Breast epithelium (tissue), 4 donors: Measurements from ENCODE around the gene DDIT4. TPM values are rescaled to one million over a fixed set of nuclear protein-coding genes. Genes with fewer than 3 reads are reported as not detected.

Experiments
- DNase-seq, 2 donors: peaks; one replicate each; pipeline ENCODE4 v3.0.0-alpha.2; 2019; ENCODE audit warnings: low spot score in 2 of 2
- H3K27ac ChIP-seq, 2 donors: fragments of 200-600 bp; sonication (generic) in 1 of 2; one replicate each; pipeline ENCODE4 v1.5.1; 2016 to 2019; ENCODE audit warnings: mild to moderate bottlenecking in 1 of 2
- H3K27me3 ChIP-seq, 2 donors: fragments of 200-600 bp; sonication (generic) in 1 of 2; one replicate each; pipeline versions ENCODE4 v1.5.1 to v1.6.0; 2017 to 2019; ENCODE audit warnings: control low read depth in 1 of 2, mild to moderate bottlenecking in 1 of 2
- H3K36me3 ChIP-seq: fragments of 200-600 bp; one replicate; pipeline ENCODE4 v1.5.1; 2019
- H3K4me1 ChIP-seq, 2 donors: fragments of 200-600 bp; sonication (generic); one replicate each; pipeline ENCODE4 v1.5.1; 2016 to 2019; ENCODE audit warnings: control low read depth in 1 of 2
- H3K4me3 ChIP-seq, 3 donors: fragments of 200-600 bp; sonication (generic); 1 replicate in 2 of 3; 2 replicates in 1 of 3; pipeline ENCODE4 v1.5.1; 2016 to 2019; ENCODE audit warnings: mild to moderate bottlenecking in 3 of 3, moderate library complexity in 2 of 3
- H3K9me3 ChIP-seq, 2 donors: fragments of 200-600 bp; sonication (generic) in 1 of 2; one replicate each; pipeline ENCODE4 v1.5.1; 2016 to 2019; ENCODE audit warnings: control low read depth in 1 of 2
- CTCF ChIP-seq, 3 donors: fragments of 450-650 bp; IDR thresholded peaks; one replicate each; pipeline ENCODE4 v1.5.1; 2016 to 2017; ENCODE audit warnings: antibody characterized with exemption in 3 of 3, mild to moderate bottlenecking in 3 of 3, moderate library complexity in 3 of 3
- POLR2A ChIP-seq: fragments of 450-650 bp; IDR thresholded peaks from one replicate; pipeline ENCODE4 v1.6.1; 2016; ENCODE audit warnings: antibody characterized with exemption, mild to moderate bottlenecking, moderate library complexity
- POLR2AphosphoS5 ChIP-seq, 3 donors: sonication (generic); formaldehyde crosslinking; IDR thresholded peaks; one replicate each; pipeline ENCODE4 v1.6.1; 2017; ENCODE audit warnings: antibody characterized with exemption in 3 of 3
- intact Hi-C: fragments of 100-400 bp; cut with DNase I; formaldehyde crosslinking; loops from one replicate; pipeline ENCODE4 v1.15.1; 2023; ENCODE audit warnings: low total_unique reads
- total RNA-seq, 3 donors: library from RNA; depleted of rRNA; stranded (reverse); fragments of >200 nt; gene quantifications; one replicate each; pipeline ENCODE4 v1.1.0, GENCODE V29; 2016

DDIT4 gene
- total RNA-seq, 3 donors from 2014 or later = 183 to 555 (median 341) TPM

GRCh38 chr10:72255977-72256729 lies 17.6 kb upstream of the DDIT4 start:
- Histone ChIP-seq H3K9me3 (no peaks in the 10 kb centered on the region), H3K4me1 (peaks cover 31 to 45% of the 10 kb centered on the region in 2 donors), H3K36me3 (no peaks in the 10 kb centered on the region), H3K27me3 (no peaks in the 10 kb centered on the region), H3K27ac (peak overlapping the region; percentile 91 to 93), H3K4me3 (no peak overlapping the region)
- intact Hi-C loops = no loop called here
- DNase-seq = no peak
- TF ChIP-seq POLR2AphosphoS5 (IDR thresholded peaks at IDR 0.05) (peak in 1 of 3 donors; percentile 18), CTCF (IDR thresholded peaks at IDR 0.05) (no peak), POLR2A (no peak)

- Histone ChIP-seq H3K36me3 (no peaks in the 10 kb centered on the region), H3K4me3 (no peak overlapping the region), H3K27me3 (no peaks in the 10 kb centered on the region), H3K4me1 (peaks cover 36 to 49% of the 10 kb centered on the region in 2 donors), H3K27ac (peak overlapping the region; percentile 82 to 91), H3K9me3 (no peaks in the 10 kb centered on the region)
- intact Hi-C loops = no loop called here
- TF ChIP-seq POLR2AphosphoS5 (IDR thresholded peaks at IDR 0.05) (peak in 1 of 3 donors; percentile 6), CTCF (IDR thresholded peaks at IDR 0.05) (no peak)
- DNase-seq = no peak
These were observed 16.5 kb upstream of the DDIT4 start for GRCh38 chr10:72257051-72257892.

- H3K27me3 ChIP-seq = no peaks in the 10 kb centered on the region
- H3K4me1 ChIP-seq = peaks cover 36 to 44% of the 10 kb centered on the region in 2 donors
- H3K36me3 ChIP-seq = no peaks in the 10 kb centered on the region
- no peak overlapping the region for H3K4me3 ChIP-seq
- no peak for DNase-seq
- no peaks in the 10 kb centered on the region for H3K9me3 ChIP-seq
- H3K27ac ChIP-seq = peak overlapping the region; percentile 57 to 95
- intact Hi-C loops = no loop called here
- TF ChIP-seq CTCF (IDR thresholded peaks at IDR 0.05) (no peak), POLR2AphosphoS5 (IDR thresholded peaks at IDR 0.05) (no peak), POLR2A (no peak)
These were observed 15.1 kb upstream of the DDIT4 start for GRCh38 chr10:72258617-72259016.

- no peaks in the 10 kb centered on the region for H3K9me3 ChIP-seq
- intact Hi-C loops = no loop called here
- H3K27ac ChIP-seq = peak overlapping the region; percentile 93 to 95
- H3K4me3 ChIP-seq = peak overlapping the region in 1 of 3 donors; percentile 70
- no peaks in the 10 kb centered on the region for H3K36me3 ChIP-seq
- no peak for TF ChIP-seq POLR2A
- TF ChIP-seq CTCF (IDR thresholded peaks at IDR 0.05) = no peak
- TF ChIP-seq POLR2AphosphoS5 (IDR thresholded peaks at IDR 0.05) = no peak
- no peaks in the 10 kb centered on the region for H3K27me3 ChIP-seq
- peaks cover 29 to 36% of the 10 kb centered on the region in 2 donors for H3K4me1 ChIP-seq
- no peak for DNase-seq
These were observed 14.1 kb upstream of the DDIT4 start for GRCh38 chr10:72259491-72260238.
